ENCODE measurements around the gene STAT2.
"Not testable (repeated sequence)": the region's sequence is repeated elsewhere in the genome, so short reads cannot be mapped to it uniquely, and the experiment has no call there.

The STAT2 gene

GRCh38 chr12:56359851-56360767 lies at the start of gene STAT2:
STAT2 (minus strand) TSS chr12:56360107; CDS start chr12:56356571, 3,536 bp downstream.
- peak; percentile 99 to 100 for DNase-seq

GRCh38 chr12:56408799-56409417 lies 49.0 kb upstream of the STAT2 start:
- DNase-seq, result no peak

- DNase-seq, result not testable (repeated sequence)
Observed at GRCh38 chr12:56404227-56404626, 44.3 kb upstream of the STAT2 start.

GRCh38 chr12:56401612-56402011 lies 41.7 kb upstream of the STAT2 start:
- not testable (repeated sequence) for DNase-seq

- not testable (repeated sequence) for DNase-seq
Observed at GRCh38 chr12:56401125-56401524, 41.2 kb upstream of the STAT2 start.

- not testable (repeated sequence) for DNase-seq
Observed at GRCh38 chr12:56399466-56399865, 39.6 kb upstream of the STAT2 start.

GRCh38 chr12:56398324-56398723 lies 38.4 kb upstream of the STAT2 start:
- no peak for DNase-seq

- no peak for DNase-seq
Observed at GRCh38 chr12:56392331-56392730, 32.4 kb upstream of the STAT2 start.

- no peak for DNase-seq
Observed at GRCh38 chr12:56391721-56392120, 31.8 kb upstream of the STAT2 start.

GRCh38 chr12:56389412-56389811 lies 29.5 kb upstream of the STAT2 start:
- DNase-seq, result no peak

- no peak for DNase-seq
Observed at GRCh38 chr12:56387152-56387736, 27.3 kb upstream of the STAT2 start.

GRCh38 chr12:56385873-56386272 lies 26.0 kb upstream of the STAT2 start:
- no peak for DNase-seq

- DNase-seq, result no peak
Observed at GRCh38 chr12:56382611-56383010, 22.7 kb upstream of the STAT2 start.

- no peak for DNase-seq
Observed at GRCh38 chr12:56377989-56378316, 18.0 kb upstream of the STAT2 start.

- peak; percentile 17 to 21 for DNase-seq
Observed at GRCh38 chr12:56377310-56377988, 17.5 kb upstream of the STAT2 start.

- DNase-seq, result no peak
Observed at GRCh38 chr12:56375598-56376434, 15.9 kb upstream of the STAT2 start.

GRCh38 chr12:56374726-56375597 lies 15.1 kb upstream of the STAT2 start:
- peak in 1 of 2 donors; percentile 10 for DNase-seq

- DNase-seq, result no peak
Observed at GRCh38 chr12:56373515-56373914, 13.6 kb upstream of the STAT2 start.

GRCh38 chr12:56366948-56367347 lies 7.0 kb upstream of the STAT2 start:
- no peak for DNase-seq

GRCh38 chr12:56362130-56363059 lies 2.5 kb upstream of the STAT2 start, which contains the start of gene APOF:
APOF (minus strand) TSS chr12:56362857; CDS start chr12:56362745, 112 bp downstream.
- DNase-seq, result no peak

Measured in inflammatory macrophage treated with lipopolysaccharide for 1 hour (primary cell).